ENCODE results near the gene SUCLG2.

DNA sequence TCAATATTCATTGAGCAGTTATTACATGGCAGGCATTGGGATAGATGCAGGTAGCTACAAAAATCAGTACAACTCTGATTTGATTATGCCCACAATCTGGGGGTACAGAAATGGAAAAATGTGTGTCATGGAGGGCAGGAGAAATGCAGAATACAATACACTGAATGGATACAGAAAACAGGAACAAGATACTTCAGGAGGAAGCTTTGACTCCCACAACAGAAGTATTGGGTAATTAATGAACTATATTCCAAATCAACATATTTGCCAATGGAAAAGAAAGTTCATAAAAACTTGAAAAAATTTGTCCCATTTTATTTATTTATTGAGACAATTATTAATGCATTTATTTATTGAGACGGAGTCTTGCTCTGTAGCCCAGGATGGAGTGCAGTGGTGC, 207.0 kb downstream of the SUCLG2 start:
- no peak for TF ChIP-seq POLR2A (IDR thresholded peaks at IDR 0.05; ENCODE audit: low read length)
- TF ChIP-seq GATA1 (IDR thresholded peaks at IDR 0.05; ENCODE audit: low read depth, low read length) = no peak

Measured in erythroblast (primary cell).